Measurements from ENCODE around the gene MSL3B.

MSL3B gene

GRCh38 chr2:233822781-233823730 is 45.1 kb downstream of the MSL3B start:
- intact Hi-C loops (cut with DNase I): no loop called here
- no peak for ATAC-seq (ENCODE audit: low FRiP score)
- H3K27me3 ChIP-seq (ENCODE audit: control insufficient read depth in 1 of 2, insufficient read depth in 2 of 2, low read length in 1 of 2): no peaks in the 10 kb centered on the region

GRCh38 chr2:233822101-233822771 is 46.0 kb downstream of the MSL3B start:
- DNase-seq: peak; percentile 42 to 51
- intact Hi-C loops (cut with DNase I): no loop called here
- 86 to 91% methylated on average over 21 of the region's 21 CpGs for WGBS, 2 donors
- ATAC-seq (ENCODE audit: low FRiP score): no peak
- no peaks in the 10 kb centered on the region for H3K4me1 ChIP-seq (ENCODE audit: control insufficient read depth in 1 of 2, insufficient read depth in 2 of 2, low read length in 2 of 2)
- H3K27me3 ChIP-seq (ENCODE audit: control insufficient read depth in 1 of 2, insufficient read depth in 2 of 2, low read length in 1 of 2): no peaks in the 10 kb centered on the region
- H3K4me3 ChIP-seq (ENCODE audit: low read length in 2 of 2): no peak overlapping the region
- H3K36me3 ChIP-seq (ENCODE audit: control insufficient read depth in 1 of 2, insufficient read depth in 2 of 2, low read length in 1 of 2): no peaks in the 10 kb centered on the region
- no peaks in the 10 kb centered on the region for H3K9me3 ChIP-seq (ENCODE audit: control insufficient read depth, low read length)
- no peak overlapping the region for H3K27ac ChIP-seq (ENCODE audit: low read depth in 1 of 2, low read length in 2 of 2)

More at GRCh38 chr2:233822781-233823730, 45.1 kb downstream of the MSL3B start:
- H3K9me3 ChIP-seq (ENCODE audit: control insufficient read depth, low read length): no peaks in the 10 kb centered on the region
- H3K4me3 ChIP-seq (ENCODE audit: low read length in 2 of 2): no peak overlapping the region
- H3K36me3 ChIP-seq (ENCODE audit: control insufficient read depth in 1 of 2, insufficient read depth in 2 of 2, low read length in 1 of 2): no peaks in the 10 kb centered on the region
- no peak overlapping the region for H3K27ac ChIP-seq (ENCODE audit: low read depth in 1 of 2, low read length in 2 of 2)
- H3K4me1 ChIP-seq (ENCODE audit: control insufficient read depth in 1 of 2, insufficient read depth in 2 of 2, low read length in 2 of 2): no peaks in the 10 kb centered on the region
- peak; percentile 26 to 27 for DNase-seq
- WGBS, 2 donors: 79 to 80% methylated on average over 25 of the region's 25 CpGs

- Histone ChIP-seq H3K36me3 (ENCODE audit: control insufficient read depth in 1 of 2, insufficient read depth in 2 of 2, low read length in 1 of 2) (no peaks in the 10 kb centered on the region), H3K9me3 (ENCODE audit: control insufficient read depth, low read length) (no peaks in the 10 kb centered on the region), H3K27me3 (ENCODE audit: control insufficient read depth in 1 of 2, insufficient read depth in 2 of 2, low read length in 1 of 2) (no peaks in the 10 kb centered on the region), H3K4me3 (ENCODE audit: low read length in 2 of 2) (no peak overlapping the region), H3K4me1 (ENCODE audit: control insufficient read depth in 1 of 2, insufficient read depth in 2 of 2, low read length in 2 of 2) (no peaks in the 10 kb centered on the region), H3K27ac (ENCODE audit: low read depth in 1 of 2, low read length in 2 of 2) (no peak overlapping the region)
- 90 to 92% methylated on average over 8 of the region's 8 CpGs for WGBS, 2 donors
- DNase-seq (no peak), ATAC-seq (ENCODE audit: low FRiP score) (no peak)
- intact Hi-C loops (cut with DNase I): no loop called here
Observed at GRCh38 chr2:233821709-233822100, 46.5 kb downstream of the MSL3B start.

GRCh38 chr2:233821196-233821595 is 47.0 kb downstream of the MSL3B start:
- H3K27me3 ChIP-seq (ENCODE audit: control insufficient read depth in 1 of 2, insufficient read depth in 2 of 2, low read length in 1 of 2): no peaks in the 10 kb centered on the region
- H3K36me3 ChIP-seq (ENCODE audit: control insufficient read depth in 1 of 2, insufficient read depth in 2 of 2, low read length in 1 of 2): no peaks in the 10 kb centered on the region
- H3K9me3 ChIP-seq (ENCODE audit: control insufficient read depth, low read length): no peaks in the 10 kb centered on the region
- intact Hi-C loops (cut with DNase I): no loop called here
- DNase-seq (peak in 1 of 2 donors; percentile 19), ATAC-seq (ENCODE audit: low FRiP score) (no peak)
- no peak overlapping the region for H3K4me3 ChIP-seq (ENCODE audit: low read length in 2 of 2)
- no peaks in the 10 kb centered on the region for H3K4me1 ChIP-seq (ENCODE audit: control insufficient read depth in 1 of 2, insufficient read depth in 2 of 2, low read length in 2 of 2)
- H3K27ac ChIP-seq (ENCODE audit: low read depth in 1 of 2, low read length in 2 of 2): no peak overlapping the region
- 88 to 94% methylated on average over 3 of the region's 3 CpGs for WGBS, 2 donors

GRCh38 chr2:233820774-233821105 is 47.4 kb downstream of the MSL3B start:
- DNase-seq (peak in 1 of 2 donors; percentile 29), ATAC-seq (ENCODE audit: low FRiP score) (no peak)
- Histone ChIP-seq H3K36me3 (ENCODE audit: control insufficient read depth in 1 of 2, insufficient read depth in 2 of 2, low read length in 1 of 2) (no peaks in the 10 kb centered on the region), H3K27ac (ENCODE audit: low read depth in 1 of 2, low read length in 2 of 2) (no peak overlapping the region), H3K27me3 (ENCODE audit: control insufficient read depth in 1 of 2, insufficient read depth in 2 of 2, low read length in 1 of 2) (no peaks in the 10 kb centered on the region), H3K4me3 (ENCODE audit: low read length in 2 of 2) (no peak overlapping the region), H3K4me1 (ENCODE audit: control insufficient read depth in 1 of 2, insufficient read depth in 2 of 2, low read length in 2 of 2) (no peaks in the 10 kb centered on the region), H3K9me3 (ENCODE audit: control insufficient read depth, low read length) (no peaks in the 10 kb centered on the region)
- intact Hi-C loops (cut with DNase I): no loop called here
- WGBS, 2 donors: 80 to 83% methylated on average over 6 of the region's 6 CpGs

GRCh38 chr2:233819884-233820773 is 48.1 kb downstream of the MSL3B start:
- Histone ChIP-seq H3K27ac (ENCODE audit: low read depth in 1 of 2, low read length in 2 of 2) (no peak overlapping the region), H3K36me3 (ENCODE audit: control insufficient read depth in 1 of 2, insufficient read depth in 2 of 2, low read length in 1 of 2) (no peaks in the 10 kb centered on the region), H3K9me3 (ENCODE audit: control insufficient read depth, low read length) (no peaks in the 10 kb centered on the region), H3K4me3 (ENCODE audit: low read length in 2 of 2) (no peak overlapping the region), H3K4me1 (ENCODE audit: control insufficient read depth in 1 of 2, insufficient read depth in 2 of 2, low read length in 2 of 2) (no peaks in the 10 kb centered on the region), H3K27me3 (ENCODE audit: control insufficient read depth in 1 of 2, insufficient read depth in 2 of 2, low read length in 1 of 2) (no peaks in the 10 kb centered on the region)
- DNase-seq: peak; percentile 34 to 52
- intact Hi-C loops (cut with DNase I): no loop called here
- WGBS, 2 donors: 85 to 87% methylated on average over 18 of the region's 18 CpGs
- no peak for ATAC-seq (ENCODE audit: low FRiP score)

GRCh38 chr2:233818639-233819621 is 49.3 kb downstream of the MSL3B start:
- WGBS, 2 donors: 75 to 79% methylated on average over 17 of the region's 17 CpGs
- intact Hi-C loops (cut with DNase I): no loop called here

More at GRCh38 chr2:233818639-233819621, 49.3 kb downstream of the MSL3B start:
- Histone ChIP-seq H3K4me1 (ENCODE audit: control insufficient read depth in 1 of 2, insufficient read depth in 2 of 2, low read length in 2 of 2) (no peaks in the 10 kb centered on the region), H3K36me3 (ENCODE audit: control insufficient read depth in 1 of 2, insufficient read depth in 2 of 2, low read length in 1 of 2) (no peaks in the 10 kb centered on the region), H3K27ac (ENCODE audit: low read depth in 1 of 2, low read length in 2 of 2) (no peak overlapping the region), H3K9me3 (ENCODE audit: control insufficient read depth, low read length) (no peaks in the 10 kb centered on the region), H3K27me3 (ENCODE audit: control insufficient read depth in 1 of 2, insufficient read depth in 2 of 2, low read length in 1 of 2) (no peaks in the 10 kb centered on the region), H3K4me3 (ENCODE audit: low read length in 2 of 2) (no peak overlapping the region)
- peak; percentile 27 to 59 for DNase-seq
- ATAC-seq (ENCODE audit: low FRiP score): no peak

Data from aorta (tissue), 5 donors.